HUES6 (cell line): Measurements from ENCODE around the gene KRTAP1-4.
"Not testable (repeated sequence)": the region's sequence is repeated elsewhere in the genome, so short reads cannot be mapped to it uniquely, and the experiment has no call there.

Source experiments
- H3K27ac ChIP-seq: 2 replicates; pipeline ENCODE4 v1.7.0; 2013; ENCODE audit warnings: low read depth, mild to moderate bottlenecking, low read length, inconsistent platforms
- H3K27me3 ChIP-seq: 2 replicates; pipeline ENCODE4 v1.6.1; 2013; ENCODE audit warnings: low read length; ENCODE audit not compliant: control insufficient read depth, insufficient read depth
- H3K36me3 ChIP-seq: 2 replicates; pipeline ENCODE4 v1.6.1; 2013; ENCODE audit warnings: low read length; ENCODE audit not compliant: control insufficient read depth, insufficient read depth
- H3K4me1 ChIP-seq: 2 replicates; pipeline ENCODE4 v1.6.1; 2013; ENCODE audit warnings: low read length; ENCODE audit not compliant: control insufficient read depth, insufficient read depth
- H3K4me3 ChIP-seq: 2 replicates; pipeline ENCODE4 v1.5.1; 2013; ENCODE audit warnings: low read depth, low read length
- H3K9ac ChIP-seq: one replicate; pipeline ENCODE4 v1.6.1; 2013; ENCODE audit warnings: mild to moderate bottlenecking, low read length
- H3K9me3 ChIP-seq: 2 replicates; pipeline ENCODE4 v1.6.1; 2013; ENCODE audit warnings: low read depth, low read length; ENCODE audit not compliant: control insufficient read depth, insufficient read depth

KRTAP1-4 gene

GRCh38 chr17:41061964-41062363 is 32.0 kb upstream of the KRTAP1-4 start:
- Histone ChIP-seq H3K4me1 (peaks cover 4% of the 10 kb centered on the region; the same call in 1 of the 2 replicates), H3K27ac (no peak overlapping the region), H3K27me3 (no peaks in the 10 kb centered on the region), H3K36me3 (no peaks in the 10 kb centered on the region), H3K9me3 (no peaks in the 10 kb centered on the region; the same call in 1 of the 2 replicates), H3K9ac (no peak overlapping the region), H3K4me3 (no peak overlapping the region)

GRCh38 chr17:41060052-41060604 is 30.1 kb upstream of the KRTAP1-4 start, which contains the start of gene KRTAP2-3:
Gene KRTAP2-3, minus strand, starts transcription at chr17:41060114. Its CDS starts 64 bp downstream, at chr17:41060050.
- H3K27me3 ChIP-seq = no peaks in the 10 kb centered on the region
- no peak within 1 kb of the TSS for H3K9ac ChIP-seq
- H3K36me3 ChIP-seq = no peaks in the 10 kb centered on the region
- H3K9me3 ChIP-seq = no peaks in the 10 kb centered on the region; the same call in 1 of the 2 replicates
- no peak within 1 kb of the TSS for H3K27ac ChIP-seq
- peaks cover 4% of the 10 kb centered on the region; the same call in 1 of the 2 replicates for H3K4me1 ChIP-seq
- no peak within 1 kb of the TSS for H3K4me3 ChIP-seq

DNA sequence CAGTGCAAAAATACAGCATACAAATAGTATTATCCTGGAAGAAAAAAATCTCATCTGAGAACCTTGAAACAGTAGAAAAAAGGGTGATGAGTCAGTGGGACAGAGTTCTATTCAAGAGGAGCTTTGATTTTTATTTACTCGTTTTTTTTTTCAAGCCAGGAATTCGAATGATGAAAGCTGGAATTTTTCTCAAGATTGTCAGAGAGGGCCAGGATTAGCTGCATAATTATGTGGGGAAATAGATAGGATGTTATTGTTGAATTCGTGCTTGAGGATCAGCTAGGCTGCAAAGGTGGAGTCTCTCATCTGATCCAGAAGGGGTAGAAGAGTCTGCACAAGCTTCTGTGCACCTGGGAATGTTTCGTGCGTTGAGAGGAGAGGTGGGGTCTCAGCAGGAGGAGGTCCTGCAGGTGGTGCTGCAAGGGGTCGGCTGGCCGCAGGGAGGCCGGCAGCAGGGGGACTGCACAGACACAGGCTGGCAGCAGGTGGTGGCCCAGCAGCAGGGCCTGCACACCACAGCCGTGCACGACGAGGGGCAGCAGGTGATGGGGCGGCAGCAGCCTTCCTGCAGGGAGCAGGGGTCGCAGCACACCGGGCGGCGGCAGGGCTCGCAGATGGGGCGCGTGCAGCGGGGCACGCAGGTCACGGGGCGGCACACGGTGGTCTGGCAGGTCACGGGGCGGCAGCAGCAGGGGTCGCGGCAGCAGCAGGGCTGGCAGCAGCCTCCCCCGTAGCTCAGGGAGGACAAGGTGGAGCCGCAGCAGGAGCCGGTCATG is 29.5 kb upstream of the KRTAP1-4 start:
- not testable (repeated sequence) for H3K4me3 ChIP-seq, H3K4me1 ChIP-seq, H3K27ac ChIP-seq, H3K36me3 ChIP-seq, H3K27me3 ChIP-seq, H3K9me3 ChIP-seq, H3K9ac ChIP-seq

GRCh38 chr17:41058741-41059140 is 28.7 kb upstream of the KRTAP1-4 start:
- Histone ChIP-seq H3K27ac (no peak overlapping the region), H3K36me3 (no peaks in the 10 kb centered on the region), H3K4me1 (peaks cover 4% of the 10 kb centered on the region; the same call in 1 of the 2 replicates), H3K27me3 (no peaks in the 10 kb centered on the region), H3K9me3 (no peaks in the 10 kb centered on the region; the same call in 1 of the 2 replicates), H3K4me3 (no peak overlapping the region), H3K9ac (no peak overlapping the region)

- no peaks in the 10 kb centered on the region for H3K36me3 ChIP-seq
- H3K4me3 ChIP-seq = no peak overlapping the region
- H3K27me3 ChIP-seq = no peaks in the 10 kb centered on the region
- H3K9ac ChIP-seq = no peak overlapping the region
- no peak overlapping the region for H3K27ac ChIP-seq
- H3K9me3 ChIP-seq = no peaks in the 10 kb centered on the region; the same call in 1 of the 2 replicates
- peaks cover 4% of the 10 kb centered on the region; the same call in 1 of the 2 replicates for H3K4me1 ChIP-seq
These were observed 27.6 kb upstream of the KRTAP1-4 start for GRCh38 chr17:41057547-41057946.

DNA sequence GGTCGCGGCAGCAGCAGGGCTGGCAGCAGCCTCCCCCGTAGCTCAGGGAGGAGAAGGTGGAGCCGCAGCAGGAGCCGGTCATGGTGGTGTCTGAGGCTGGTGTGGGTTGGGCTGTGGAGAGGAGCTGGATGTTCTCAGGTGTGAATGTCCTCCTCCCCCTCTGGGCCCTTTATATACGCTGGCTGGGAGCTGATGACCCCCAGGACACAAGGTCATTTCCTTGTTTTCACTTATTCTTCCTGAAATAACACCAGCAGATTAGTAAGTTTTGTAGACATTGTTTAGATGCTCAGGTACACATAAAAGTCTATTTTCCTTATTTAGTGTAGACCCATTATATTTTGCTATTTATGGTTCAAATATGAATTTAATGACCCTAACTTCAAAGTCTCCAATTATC is 25.1 kb upstream of the KRTAP1-4 start, which contains the start of gene KRTAP2-2:
Gene KRTAP2-2 (minus strand): TSS at position 101 of the 400 bp plus-strand sequence. CDS start 19 bp downstream, at position 82.
- not testable (repeated sequence) for H3K4me1 ChIP-seq, H3K36me3 ChIP-seq, H3K9ac ChIP-seq, H3K4me3 ChIP-seq, H3K27me3 ChIP-seq, H3K27ac ChIP-seq, H3K9me3 ChIP-seq

DNA sequence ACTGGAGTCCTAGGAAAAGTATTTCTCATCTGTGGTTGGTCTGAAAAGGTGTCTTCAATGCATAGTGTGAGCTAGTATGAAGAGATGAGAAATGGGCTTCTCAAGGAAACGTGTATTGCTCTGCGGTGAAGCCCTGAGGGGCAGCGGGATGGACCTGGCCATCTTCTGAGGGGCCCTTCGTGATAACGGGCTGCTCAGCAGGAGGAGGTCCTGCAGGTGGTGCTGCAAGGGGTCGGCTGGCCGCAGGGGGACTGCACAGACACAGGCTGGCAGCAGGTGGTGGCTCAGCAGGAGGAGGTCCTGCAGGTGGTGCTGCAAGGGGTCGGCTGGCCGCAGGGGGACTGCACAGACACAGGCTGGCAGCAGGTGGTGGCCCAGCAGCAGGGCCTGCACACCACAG is 24.6 kb upstream of the KRTAP1-4 start:
- not testable (repeated sequence) for H3K9ac ChIP-seq

GRCh38 chr17:41054025-41054424 is 24.0 kb upstream of the KRTAP1-4 start:
- Histone ChIP-seq H3K4me3 (no peak overlapping the region), H3K36me3 (no peaks in the 10 kb centered on the region), H3K27me3 (no peaks in the 10 kb centered on the region), H3K4me1 (no peaks in the 10 kb centered on the region; the same call in 1 of the 2 replicates), H3K9me3 (no peaks in the 10 kb centered on the region; the same call in 1 of the 2 replicates), H3K9ac (no peak overlapping the region), H3K27ac (no peak overlapping the region)

More for the DNA sequence above, 24.6 kb upstream of the KRTAP1-4 start:
- not testable (repeated sequence) for H3K27me3 ChIP-seq, H3K9me3 ChIP-seq, H3K27ac ChIP-seq, H3K36me3 ChIP-seq, H3K4me1 ChIP-seq, H3K4me3 ChIP-seq

- Histone ChIP-seq H3K4me1 (peaks cover 2% of the 10 kb centered on the region), H3K27ac (no peak overlapping the region), H3K4me3 (no peak overlapping the region), H3K9me3 (no peaks in the 10 kb centered on the region; the same call in 1 of the 2 replicates), H3K36me3 (no peaks in the 10 kb centered on the region), H3K27me3 (no peaks in the 10 kb centered on the region), H3K9ac (no peak overlapping the region)
These were observed 22.6 kb upstream of the KRTAP1-4 start for GRCh38 chr17:41052566-41052965.

DNA sequence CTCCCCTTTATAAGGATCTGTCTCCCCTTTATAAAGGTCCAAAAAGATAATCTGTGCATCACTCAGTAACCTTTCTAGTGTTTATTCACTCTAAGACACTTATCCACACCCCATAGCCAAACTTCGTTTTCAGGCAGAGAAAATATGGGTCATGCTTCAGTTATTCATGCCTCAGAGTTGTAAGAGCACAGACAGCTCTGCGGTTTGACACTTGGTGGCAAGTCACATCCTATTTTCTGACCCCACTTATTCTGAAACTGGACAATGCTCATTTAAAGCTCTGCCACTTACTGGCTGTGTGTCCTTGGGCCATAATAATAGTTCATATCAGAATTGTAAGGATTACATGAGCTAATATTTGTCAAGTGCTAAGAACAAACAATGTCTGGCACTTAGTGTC is 19.1 kb upstream of the KRTAP1-4 start:
- no peaks in the 10 kb centered on the region for H3K9me3 ChIP-seq
- no peaks in the 10 kb centered on the region for H3K36me3 ChIP-seq
- no peak overlapping the region for H3K27ac ChIP-seq
- no peaks in the 10 kb centered on the region for H3K27me3 ChIP-seq
- no peak overlapping the region for H3K9ac ChIP-seq
- no peak overlapping the region for H3K4me3 ChIP-seq
- H3K4me1 ChIP-seq = peaks cover 2% of the 10 kb centered on the region

GRCh38 chr17:41048441-41048840 is 18.4 kb upstream of the KRTAP1-4 start:
- no peaks in the 10 kb centered on the region for H3K36me3 ChIP-seq
- H3K4me1 ChIP-seq = peaks cover 2% of the 10 kb centered on the region
- no peak overlapping the region for H3K4me3 ChIP-seq
- no peaks in the 10 kb centered on the region for H3K9me3 ChIP-seq
- H3K27me3 ChIP-seq = no peaks in the 10 kb centered on the region
- no peak overlapping the region for H3K9ac ChIP-seq
- no peak overlapping the region for H3K27ac ChIP-seq
